Lung (tissue), 16 donors: Measurements from ENCODE around the gene TJP2. TPM values are rescaled to one million over a fixed set of nuclear protein-coding genes. Genes with fewer than 3 reads are reported as not detected.

Experiments used
- ATAC-seq: fragments of 200-7000 bp; cut with Tn5 transposase; one replicate; pipeline ENCODE4 v1.9.1; 2020; ENCODE audit warnings: moderate number of reproducible peaks; ENCODE audit not compliant: insufficient read depth, low FRiP score
- DNase-seq, 3 donors: peaks; one replicate each; pipeline ENCODE4 v3.0.0-alpha.2; 2013 to 2017
- H3K27ac ChIP-seq, 2 donors: one replicate each; pipeline ENCODE4 v1.5.1; 2013; ENCODE audit warnings: mild to moderate bottlenecking in 2 of 2, moderate library complexity in 2 of 2, control low read depth in 1 of 2, inconsistent platforms in 1 of 2, low read depth in 1 of 2, low read length in 1 of 2
- H3K27me3 ChIP-seq, 3 donors: one replicate each; pipeline ENCODE4 v1.5.1; 2013; ENCODE audit warnings: low read length in 2 of 3; ENCODE audit not compliant: control insufficient read depth in 3 of 3, insufficient read depth in 3 of 3
- H3K36me3 ChIP-seq, 4 donors: one replicate each; pipeline ENCODE4 v1.5.1; 2013; ENCODE audit warnings: low read length in 4 of 4, mild to moderate bottlenecking in 1 of 4, moderate library complexity in 1 of 4; ENCODE audit not compliant: control insufficient read depth in 4 of 4, insufficient read depth in 4 of 4
- H3K4me1 ChIP-seq, 5 donors: one replicate each; pipeline ENCODE4 v1.5.1; 2013; ENCODE audit warnings: low read length in 5 of 5, mild to moderate bottlenecking in 2 of 5, moderate library complexity in 1 of 5; ENCODE audit not compliant: control insufficient read depth in 5 of 5, insufficient read depth in 5 of 5
- H3K4me3 ChIP-seq: one replicate; pipeline ENCODE4 v1.5.1; 2013; ENCODE audit warnings: mild to moderate bottlenecking, control low read depth, moderate library complexity
- H3K9ac ChIP-seq, 2 donors: one replicate each; pipeline ENCODE4 v1.5.1; 2013; ENCODE audit warnings: low read length in 2 of 2, control low read depth in 1 of 2; ENCODE audit not compliant: insufficient read depth in 1 of 2
- H3K9me3 ChIP-seq, 4 donors: one replicate each; pipeline ENCODE4 v1.5.1; 2013; ENCODE audit warnings: low read length in 3 of 4, mild to moderate bottlenecking in 1 of 4, moderate library complexity in 1 of 4; ENCODE audit not compliant: control insufficient read depth in 4 of 4, insufficient read depth in 3 of 4
- WGBS, 2 donors: extraction: QIAGEN DNeasy Blood & Tissue Kit; methylation state at CpG; one replicate each; pipeline ENCODE4 v1.1.7; 2013; 5-methylcytosine and 5-hydroxymethylcytosine counted together
- long read RNA-seq, 5 donors: transcript quantifications; one replicate each; lab custom pipeline, GENCODE V29; 2026
- polyA plus RNA-seq, 2 donors: library from polyadenylated mRNA; stranded (reverse); fragments of 200-250 nt; gene quantifications; one replicate each; pipeline ENCODE4 v1.2.1, GENCODE V29; 2013
- total RNA-seq, 2 donors: library from RNA; depleted of rRNA in 1 of 2; stranded (reverse); fragments of >200 nt in 1 of 2; gene quantifications; one replicate each; pipeline ENCODE4 v1.2.1, GENCODE V29; 2014 to 2021
- TF ChIP-seq, protein P1 (sequence below): IDR thresholded peaks from 2 replicates; pipeline ENCODE4 v1.5.1; 2012; ENCODE audit warnings: mild to moderate bottlenecking; ENCODE audit errors: control extremely low read depth, extremely low read depth
- donor health status: control.
- donor health status: control.
- donor health status: Bipolar disorder and iron deficiency.
- donor health status: healthy.
- donor health status: DM: yes; HTN: yes; CAD: no.

The TJP2 gene
- 100 to 1,000 TPM; 104 to 181 TPM for total RNA-seq
- polyA plus RNA-seq = 10 to 100 TPM; 39.3 to 43.2 TPM
- long read RNA-seq, donor 1, partial matches to known transcripts = 25 of 30 reads
- long read RNA-seq, donor 1, other reads (novel, unspliced or antisense) = 0 of 30 reads
- long read RNA-seq, donor 2, partial matches to known transcripts = 12 of 12 reads
- long read RNA-seq, donor 2, other reads (novel, unspliced or antisense) = 0 of 12 reads
- long read RNA-seq, donor 3, partial matches to known transcripts = 9 of 12 reads
- long read RNA-seq, donor 3, other reads (novel, unspliced or antisense) = 0 of 12 reads
- long read RNA-seq, donor 4, partial matches to known transcripts = 5 of 6 reads
- long read RNA-seq, donor 4, other reads (novel, unspliced or antisense) = 0 of 6 reads
- long read RNA-seq, donor 5, partial matches to known transcripts = 48 of 51 reads
- long read RNA-seq, donor 5, other reads (novel, unspliced or antisense) = 0 of 51 reads

DNA sequence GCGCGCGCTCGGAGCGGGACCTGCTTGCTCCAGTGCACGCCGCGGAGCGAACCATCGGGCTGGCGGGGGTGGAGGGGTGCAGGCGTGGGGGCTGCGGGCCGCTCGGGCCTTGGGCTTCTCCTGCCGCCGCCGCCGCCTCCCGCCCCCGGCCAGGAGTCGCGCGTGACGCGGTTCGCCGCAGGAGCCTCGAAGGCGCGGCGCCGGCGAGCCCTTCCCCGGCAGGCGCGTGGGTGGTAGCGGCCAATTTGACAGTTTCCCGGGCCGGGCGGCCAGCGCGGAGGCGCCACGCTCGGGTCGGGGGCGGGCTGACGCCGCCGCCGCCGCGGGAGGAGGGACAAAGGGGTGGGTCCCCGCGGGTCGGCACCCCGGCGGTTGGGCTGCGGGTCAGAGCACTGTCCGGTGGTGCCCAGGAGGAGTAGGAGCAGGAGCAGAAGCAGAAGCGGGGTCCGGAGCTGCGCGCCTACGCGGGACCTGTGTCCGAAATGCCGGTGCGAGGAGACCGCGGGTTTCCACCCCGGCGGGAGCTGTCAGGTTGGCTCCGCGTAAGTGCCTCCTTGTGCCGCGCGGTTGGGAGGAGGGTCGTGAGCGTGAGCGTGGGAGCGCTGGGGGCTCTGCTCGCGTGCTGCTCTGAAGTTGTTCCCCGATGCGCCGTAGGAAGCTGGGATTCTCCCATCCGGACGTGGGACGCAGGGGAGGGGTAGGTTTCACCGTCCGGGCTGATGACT lies at the start of gene TJP2:
TSS of gene TJP2 (plus strand) at position 387 of the 725 bp plus-strand sequence. CDS start at position 483, 96 bp downstream.
- H3K9ac ChIP-seq = peak within 1 kb of the TSS in 1 of 2 donors; percentile 75
- 1 to 6% methylated on average over 71 to 93 of the region's 93 CpGs for WGBS, 2 donors
- no peaks in the 10 kb centered on the region for H3K36me3 ChIP-seq
- H3K27me3 ChIP-seq = no peaks in the 10 kb centered on the region
- H3K4me1 ChIP-seq = peaks cover 4 to 38% (median 8%) of the 10 kb centered on the region in 5 donors
- ATAC-seq (peak; percentile 75), DNase-seq (peak; percentile 64 to 80 (median 69))
- peak within 1 kb of the TSS; percentile 87 for H3K4me3 ChIP-seq
- TF ChIP-seq, protein P1, sequence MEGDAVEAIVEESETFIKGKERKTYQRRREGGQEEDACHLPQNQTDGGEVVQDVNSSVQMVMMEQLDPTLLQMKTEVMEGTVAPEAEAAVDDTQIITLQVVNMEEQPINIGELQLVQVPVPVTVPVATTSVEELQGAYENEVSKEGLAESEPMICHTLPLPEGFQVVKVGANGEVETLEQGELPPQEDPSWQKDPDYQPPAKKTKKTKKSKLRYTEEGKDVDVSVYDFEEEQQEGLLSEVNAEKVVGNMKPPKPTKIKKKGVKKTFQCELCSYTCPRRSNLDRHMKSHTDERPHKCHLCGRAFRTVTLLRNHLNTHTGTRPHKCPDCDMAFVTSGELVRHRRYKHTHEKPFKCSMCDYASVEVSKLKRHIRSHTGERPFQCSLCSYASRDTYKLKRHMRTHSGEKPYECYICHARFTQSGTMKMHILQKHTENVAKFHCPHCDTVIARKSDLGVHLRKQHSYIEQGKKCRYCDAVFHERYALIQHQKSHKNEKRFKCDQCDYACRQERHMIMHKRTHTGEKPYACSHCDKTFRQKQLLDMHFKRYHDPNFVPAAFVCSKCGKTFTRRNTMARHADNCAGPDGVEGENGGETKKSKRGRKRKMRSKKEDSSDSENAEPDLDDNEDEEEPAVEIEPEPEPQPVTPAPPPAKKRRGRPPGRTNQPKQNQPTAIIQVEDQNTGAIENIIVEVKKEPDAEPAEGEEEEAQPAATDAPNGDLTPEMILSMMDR = no peak
- peak within 1 kb of the TSS; percentile 90 to 94 for H3K27ac ChIP-seq
- H3K9me3 ChIP-seq = no peaks in the 10 kb centered on the region

DNA sequence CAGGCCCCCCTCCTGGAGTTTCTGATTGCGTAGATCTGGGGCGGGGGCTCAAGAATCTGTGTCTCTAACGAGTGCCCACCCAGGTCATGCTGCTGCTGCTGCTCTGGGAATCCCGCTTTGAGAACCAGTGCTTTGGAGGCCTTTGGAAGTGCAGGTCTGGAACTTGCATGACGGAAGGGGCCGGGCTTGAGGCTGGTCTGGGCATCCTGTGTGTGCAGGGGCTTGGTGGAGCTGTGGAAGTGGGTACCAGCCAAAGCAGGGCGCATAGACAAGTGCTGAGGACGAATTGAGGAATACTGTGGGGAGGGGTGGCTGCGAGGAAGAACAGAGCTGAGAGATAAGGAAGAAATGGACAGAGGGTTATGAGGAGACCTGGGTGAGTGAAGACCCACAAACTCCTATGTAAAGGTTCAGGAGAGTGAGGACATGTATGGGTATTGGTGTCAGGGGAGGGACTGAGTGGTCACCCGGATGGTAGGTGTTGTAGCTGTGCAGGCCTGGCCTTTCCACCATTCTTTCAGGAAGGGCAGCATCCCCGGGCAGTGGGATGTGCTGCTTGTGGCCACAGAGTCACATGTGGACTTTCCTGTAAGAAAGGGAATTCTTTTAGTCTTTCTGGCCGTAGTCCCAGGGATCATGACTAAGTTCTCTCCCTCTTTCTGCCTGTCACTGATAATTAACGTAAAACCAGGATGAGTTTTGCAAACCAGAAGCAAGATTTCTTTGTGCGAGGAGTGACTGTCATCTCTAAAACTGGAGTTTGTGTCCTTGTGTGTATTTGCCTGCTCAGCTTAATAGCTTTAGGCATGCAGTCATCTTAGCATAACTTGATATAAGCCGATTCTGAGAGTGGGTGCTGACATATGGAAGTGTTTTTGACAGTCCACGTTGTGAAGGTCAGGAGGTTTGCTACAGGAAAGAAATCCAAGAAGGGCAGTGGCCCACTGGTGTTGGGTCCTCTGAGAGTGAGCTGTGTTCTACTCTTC lies 43.3 kb upstream of the TJP2 start:
- no peak overlapping the region for H3K9ac ChIP-seq
- H3K4me1 ChIP-seq = peaks cover 7 to 24% (median 12%) of the 10 kb centered on the region in 5 donors
- peak overlapping the region; percentile 40 to 58 for H3K27ac ChIP-seq
- TF ChIP-seq, protein P1 = no peak
- H3K36me3 ChIP-seq = peaks cover 0 to 5% (median 0%) of the 10 kb centered on the region in 4 donors
- 61 to 68% methylated on average over 16 of the region's 16 CpGs for WGBS, 2 donors
- H3K9me3 ChIP-seq = no peaks in the 10 kb centered on the region
- ATAC-seq = peak; percentile 35
- peak in 1 of 3 donors; percentile 21 for DNase-seq
- H3K27me3 ChIP-seq = no peaks in the 10 kb centered on the region
- no peak overlapping the region for H3K4me3 ChIP-seq

DNA sequence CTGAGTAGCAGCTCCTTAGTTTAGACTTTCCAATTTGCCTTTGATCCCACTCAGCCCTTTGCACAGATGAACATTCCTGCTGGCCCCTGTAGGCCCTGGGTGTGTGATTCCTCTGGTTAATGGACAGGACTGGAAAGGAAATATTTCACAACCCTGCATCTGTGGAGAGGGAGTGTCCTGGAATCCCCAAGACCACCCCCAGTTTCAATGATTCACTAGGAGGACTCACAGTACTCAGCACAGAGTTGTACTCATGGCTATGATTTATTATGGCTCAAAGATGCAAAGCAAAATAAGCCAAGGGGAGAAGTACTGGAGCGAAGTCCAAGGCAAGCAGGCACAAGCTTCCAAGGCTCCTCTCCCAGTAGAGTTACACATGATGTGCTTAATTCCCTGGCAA lies 42.4 kb upstream of the TJP2 start:
- ATAC-seq (peak; percentile 80), DNase-seq (peak in 2 of 3 donors; percentile 40 to 56)
- Histone ChIP-seq H3K4me3 (no peak overlapping the region), H3K9ac (no peak overlapping the region), H3K4me1 (peaks cover 7 to 26% (median 12%) of the 10 kb centered on the region in 5 donors), H3K27me3 (no peaks in the 10 kb centered on the region), H3K27ac (peak overlapping the region; percentile 28 to 58), H3K9me3 (no peaks in the 10 kb centered on the region), H3K36me3 (peaks cover 0 to 5% (median 0%) of the 10 kb centered on the region in 4 donors)
- WGBS, 2 donors = 79 to 82% methylated on average over 1 of the region's 1 CpG
- TF ChIP-seq, protein P1 = no peak
